ENCODE results near the gene NUP214.

- TF ChIP-seq CTCF (IDR thresholded peaks at IDR 0.05; ENCODE audit: poor library complexity, severe bottlenecking), result no peak
- TF ChIP-seq EP300 (conservative IDR thresholded peaks at IDR 0.05; ENCODE audit: poor library complexity, severe bottlenecking), result no peak
- TF ChIP-seq MXI1 (conservative IDR thresholded peaks at IDR 0.05; ENCODE audit: poor library complexity, severe bottlenecking), result no peak
- TF ChIP-seq EZH2 (IDR thresholded peaks at IDR 0.05; ENCODE audit: borderline replicate concordance, insufficient read depth, low read length, poor library complexity, severe bottlenecking), result no peak
- TF ChIP-seq POLR2AphosphoS5 (IDR thresholded peaks at IDR 0.05), result no peak
- TF ChIP-seq TAF1 (IDR thresholded peaks at IDR 0.05; ENCODE audit: low read depth), result no peak
- TF ChIP-seq, protein P1, sequence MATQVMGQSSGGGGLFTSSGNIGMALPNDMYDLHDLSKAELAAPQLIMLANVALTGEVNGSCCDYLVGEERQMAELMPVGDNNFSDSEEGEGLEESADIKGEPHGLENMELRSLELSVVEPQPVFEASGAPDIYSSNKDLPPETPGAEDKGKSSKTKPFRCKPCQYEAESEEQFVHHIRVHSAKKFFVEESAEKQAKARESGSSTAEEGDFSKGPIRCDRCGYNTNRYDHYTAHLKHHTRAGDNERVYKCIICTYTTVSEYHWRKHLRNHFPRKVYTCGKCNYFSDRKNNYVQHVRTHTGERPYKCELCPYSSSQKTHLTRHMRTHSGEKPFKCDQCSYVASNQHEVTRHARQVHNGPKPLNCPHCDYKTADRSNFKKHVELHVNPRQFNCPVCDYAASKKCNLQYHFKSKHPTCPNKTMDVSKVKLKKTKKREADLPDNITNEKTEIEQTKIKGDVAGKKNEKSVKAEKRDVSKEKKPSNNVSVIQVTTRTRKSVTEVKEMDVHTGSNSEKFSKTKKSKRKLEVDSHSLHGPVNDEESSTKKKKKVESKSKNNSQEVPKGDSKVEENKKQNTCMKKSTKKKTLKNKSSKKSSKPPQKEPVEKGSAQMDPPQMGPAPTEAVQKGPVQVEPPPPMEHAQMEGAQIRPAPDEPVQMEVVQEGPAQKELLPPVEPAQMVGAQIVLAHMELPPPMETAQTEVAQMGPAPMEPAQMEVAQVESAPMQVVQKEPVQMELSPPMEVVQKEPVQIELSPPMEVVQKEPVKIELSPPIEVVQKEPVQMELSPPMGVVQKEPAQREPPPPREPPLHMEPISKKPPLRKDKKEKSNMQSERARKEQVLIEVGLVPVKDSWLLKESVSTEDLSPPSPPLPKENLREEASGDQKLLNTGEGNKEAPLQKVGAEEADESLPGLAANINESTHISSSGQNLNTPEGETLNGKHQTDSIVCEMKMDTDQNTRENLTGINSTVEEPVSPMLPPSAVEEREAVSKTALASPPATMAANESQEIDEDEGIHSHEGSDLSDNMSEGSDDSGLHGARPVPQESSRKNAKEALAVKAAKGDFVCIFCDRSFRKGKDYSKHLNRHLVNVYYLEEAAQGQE (IDR thresholded peaks at IDR 0.05; ENCODE audit: borderline replicate concordance), result no peak
- TF ChIP-seq SMC3 (conservative IDR thresholded peaks at IDR 0.05; ENCODE audit: poor library complexity), result no peak
These were observed 128.6 kb downstream of the NUP214 start for GRCh38 chr9:131253891-131254491.
